GM18517 (cell line): Measurements from ENCODE around the gene PTGR2.
A peak's percentile ranks its signal among the peaks of the same experiment; 100 is the strongest.
"Not testable (repeated sequence)": the region's sequence is repeated elsewhere in the genome, so short reads cannot be mapped to it uniquely, and the experiment has no call there.

Experiments
- ATAC-seq: cut with Tn5 transposase; IDR thresholded peaks from one replicate; pipeline ENCODE4 v1.9.1; 2021; ENCODE audit warnings: mild to moderate bottlenecking, moderate library complexity; ENCODE audit not compliant: unreplicated experiment

PTGR2 gene

DNA sequence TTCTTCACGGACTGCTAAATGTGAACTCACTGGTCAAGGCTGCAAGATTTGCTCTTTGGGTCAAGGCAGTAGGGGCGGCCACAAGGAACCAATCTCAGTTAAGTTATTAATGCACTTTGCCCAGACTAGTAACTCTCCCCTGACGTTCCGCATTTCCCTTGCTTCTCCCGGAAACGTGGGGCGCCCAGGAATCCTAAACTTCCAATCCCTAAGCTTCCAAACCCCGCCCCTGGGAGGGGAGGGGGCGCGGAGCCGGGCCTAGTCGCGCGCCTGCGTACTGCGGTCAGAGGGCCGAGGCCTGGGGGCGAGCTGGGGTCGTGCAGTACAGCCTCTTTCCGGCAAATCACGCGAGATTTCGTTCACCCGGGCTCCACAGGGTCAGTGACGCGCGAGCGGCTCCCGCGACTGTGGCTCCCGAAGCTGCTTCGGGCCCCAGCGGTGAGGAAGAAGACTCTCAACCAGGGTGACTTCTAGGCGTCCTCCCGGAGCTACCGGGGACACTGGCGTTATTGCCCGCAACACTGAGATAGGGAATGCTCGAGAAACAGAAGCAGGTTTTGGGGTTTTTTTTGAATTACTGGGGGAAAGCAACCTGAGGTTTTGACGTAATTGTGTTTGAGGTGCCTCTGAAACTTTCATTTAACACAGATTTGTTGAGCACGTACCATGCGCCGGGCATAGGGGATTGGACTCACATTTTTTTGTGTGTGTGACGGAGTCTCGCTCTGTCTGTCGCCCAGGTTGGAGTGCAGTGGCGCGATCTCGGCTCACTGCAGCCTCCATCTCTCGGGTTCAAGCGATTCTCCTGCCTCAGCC, at the start of gene PTGR2:
Gene PTGR2, plus strand, starts transcription at position 265 of the 816 bp plus-strand sequence. CDS start 7,032 bp downstream, outside the sequence.
- ATAC-seq: peak; percentile 76

DNA sequence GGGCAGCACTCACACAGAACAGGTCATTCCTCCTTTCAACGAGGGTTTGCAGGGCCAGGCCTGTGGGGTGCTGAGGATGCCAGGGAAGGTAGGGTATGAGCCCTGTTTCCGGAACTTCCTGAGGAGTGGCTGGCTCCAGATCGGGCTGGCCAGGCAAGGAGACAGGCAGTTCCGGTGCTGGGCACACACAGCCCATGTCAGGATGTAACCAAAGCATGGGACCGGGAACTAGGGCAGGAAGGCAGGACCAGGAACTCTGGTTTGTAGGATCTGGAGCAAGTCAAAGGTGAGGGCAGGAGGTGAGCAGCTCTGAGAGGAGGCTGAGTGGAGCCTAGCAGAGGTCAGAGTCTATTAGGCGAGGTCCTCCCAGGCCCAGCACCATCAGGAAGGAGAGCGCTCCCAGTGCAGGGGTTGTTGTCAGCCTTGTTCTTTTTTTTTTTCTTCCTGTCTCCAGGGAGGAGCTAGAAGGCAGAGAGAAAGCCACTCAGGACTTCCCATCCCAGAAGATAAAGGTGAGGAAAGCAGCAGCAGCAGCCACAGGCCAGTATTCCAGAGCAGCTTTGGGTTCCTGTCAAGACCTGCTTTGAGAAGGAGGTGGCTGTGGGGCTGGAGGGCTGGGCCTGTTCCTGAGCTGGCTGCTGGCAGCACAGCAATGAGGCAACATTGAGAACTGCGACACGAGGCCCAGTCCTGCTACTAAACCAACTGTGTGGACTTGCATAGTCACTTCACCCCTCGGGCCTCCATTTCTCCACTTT, 49.0 kb upstream of the PTGR2 start:
- no peak for ATAC-seq

DNA sequence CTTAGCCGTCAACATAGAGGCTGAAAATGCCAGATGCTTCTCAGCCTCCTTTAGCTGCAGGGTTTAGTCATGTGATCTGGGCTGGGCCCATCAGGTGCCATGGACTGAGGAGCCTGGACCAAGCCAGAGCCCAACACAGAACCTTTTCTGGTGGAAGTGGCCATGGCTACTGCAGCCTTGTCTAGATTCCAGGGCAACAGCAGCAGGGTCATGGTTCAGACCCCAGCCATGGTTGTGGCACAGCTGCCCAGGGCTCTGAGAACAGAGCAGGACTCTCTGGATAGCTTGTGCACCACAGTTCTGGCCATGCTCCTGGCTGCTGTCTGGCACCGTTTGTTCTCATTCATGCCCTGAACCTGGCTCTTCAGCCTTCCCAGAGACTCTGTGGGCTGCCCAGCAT, 47.0 kb upstream of the PTGR2 start:
- ATAC-seq: no peak

DNA sequence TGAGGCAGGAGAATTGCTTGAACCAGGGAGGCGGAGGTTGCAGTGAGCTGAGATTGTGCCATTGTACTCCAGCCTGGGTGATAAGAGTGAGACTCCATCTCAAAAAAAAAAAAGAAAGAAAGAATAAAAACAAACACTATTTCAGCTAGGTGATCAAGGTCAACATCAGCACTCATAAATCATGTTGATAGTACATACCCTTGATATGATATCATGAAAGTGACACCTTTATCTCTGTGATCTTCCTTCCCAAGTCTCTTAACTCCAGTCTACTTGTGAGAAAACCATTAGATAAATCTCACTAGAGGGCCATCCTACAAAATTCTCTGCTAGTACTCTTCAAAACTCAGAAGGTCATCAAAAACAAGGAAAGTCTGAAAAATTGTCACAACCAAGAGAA, 44.2 kb upstream of the PTGR2 start:
- no peak for ATAC-seq

DNA sequence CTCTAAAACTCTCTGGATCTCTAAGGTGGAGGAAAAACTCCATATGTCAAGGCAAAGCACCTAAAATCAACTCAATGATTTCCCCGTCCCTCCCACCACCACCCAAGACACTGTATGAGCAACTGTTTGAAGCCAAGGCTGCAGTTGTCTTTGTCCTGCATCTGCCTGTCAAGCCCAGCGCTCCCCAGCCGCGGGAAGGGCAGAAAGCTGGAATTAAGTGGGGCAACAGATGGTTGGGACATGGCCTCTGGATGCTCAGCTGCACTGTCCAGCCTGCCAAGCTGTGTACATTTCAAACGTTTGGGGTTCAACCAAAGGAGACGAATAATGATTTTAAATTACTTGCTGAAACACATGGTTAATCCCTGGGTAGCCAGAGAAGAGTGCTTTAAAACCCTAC, 42.2 kb upstream of the PTGR2 start:
- no peak for ATAC-seq

DNA sequence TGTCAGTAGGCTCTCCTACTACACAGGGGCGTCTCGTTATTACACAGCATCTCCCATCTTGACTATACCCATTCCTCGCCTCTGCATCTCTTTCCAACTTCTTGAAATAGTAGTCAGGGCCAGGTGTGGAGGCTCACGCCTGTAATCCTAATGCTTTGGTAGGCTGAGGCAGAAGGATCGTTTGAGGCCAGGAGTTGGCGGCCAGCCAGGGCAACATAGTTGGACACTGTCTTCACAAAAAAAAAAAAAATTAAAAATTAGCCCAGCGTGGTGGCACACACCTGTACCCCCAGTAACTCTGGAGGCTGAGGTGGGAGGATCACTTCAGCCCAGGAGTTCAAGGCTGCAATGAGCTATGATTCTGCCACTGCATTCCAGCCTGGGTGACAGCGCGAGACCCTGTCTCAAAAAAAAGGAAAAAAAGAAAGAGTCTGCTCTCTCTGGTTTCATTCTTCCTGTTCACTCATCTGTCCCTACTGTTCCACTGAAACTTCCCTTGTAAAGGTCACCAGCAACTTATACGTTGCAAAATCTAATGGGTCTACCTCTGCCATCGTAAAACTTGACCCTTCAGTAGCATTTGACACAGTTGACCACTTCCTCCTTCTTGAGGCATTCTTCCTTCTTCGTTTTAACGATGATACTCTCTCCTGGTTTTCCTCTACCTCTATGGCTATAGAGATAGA, 41.0 kb upstream of the PTGR2 start:
- ATAC-seq: no peak

DNA sequence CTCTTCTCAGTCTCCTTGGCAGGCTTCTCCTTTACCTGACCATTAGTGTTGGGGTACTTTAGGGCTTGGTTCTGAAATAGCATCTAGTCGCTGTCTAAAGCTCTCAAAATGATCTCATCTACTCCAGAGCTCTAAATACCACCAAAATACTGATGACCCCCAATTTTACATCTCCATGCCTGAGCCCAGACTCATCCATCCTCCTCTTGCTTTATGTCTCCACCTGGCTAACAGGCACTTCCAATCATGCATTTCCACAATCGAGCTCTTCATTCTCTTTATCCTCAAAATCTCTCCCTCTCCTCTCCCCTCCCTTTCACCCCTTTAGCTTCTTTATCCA, 40.5 kb upstream of the PTGR2 start:
- ATAC-seq: no peak

DNA sequence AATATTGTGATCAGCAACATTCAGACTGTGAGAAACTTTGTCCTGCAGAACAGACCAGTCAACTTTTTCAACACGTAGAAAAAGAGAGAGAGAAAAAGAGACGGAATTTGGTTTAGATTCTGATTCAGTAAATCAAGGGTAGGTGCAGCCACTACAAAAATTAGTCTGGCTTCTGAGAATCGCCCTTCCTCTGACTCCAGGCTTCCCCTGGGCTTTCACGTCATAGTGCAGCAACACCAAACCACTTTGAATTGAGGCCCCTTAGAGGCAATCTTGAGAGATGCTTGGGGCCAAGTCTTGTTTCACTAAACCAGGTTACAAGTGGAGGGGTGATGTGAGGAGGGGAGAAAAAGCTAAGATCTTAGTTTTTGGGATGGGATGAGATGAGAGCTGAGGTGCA, 37.5 kb upstream of the PTGR2 start:
- ATAC-seq: no peak

DNA sequence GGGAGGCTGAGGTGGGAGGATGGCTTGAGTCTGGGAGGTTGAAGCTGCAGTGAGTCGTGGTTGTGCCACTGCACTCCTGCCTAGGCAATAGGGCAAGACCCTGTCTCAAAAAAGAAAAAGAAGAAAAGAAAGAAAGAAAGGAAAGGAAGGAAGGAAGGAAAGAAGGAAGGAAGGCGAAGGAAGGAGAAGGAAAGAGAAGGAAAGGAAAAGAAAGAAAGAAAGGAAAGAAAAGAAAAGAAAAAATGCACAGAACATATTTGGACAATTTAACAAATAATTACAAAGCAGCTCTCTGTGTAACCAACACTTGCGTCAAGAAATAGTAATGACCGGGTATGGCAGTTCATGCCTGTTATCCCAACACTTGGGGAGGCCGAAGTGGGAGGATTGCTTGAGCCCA, 35.8 kb upstream of the PTGR2 start:
- no peak for ATAC-seq

DNA sequence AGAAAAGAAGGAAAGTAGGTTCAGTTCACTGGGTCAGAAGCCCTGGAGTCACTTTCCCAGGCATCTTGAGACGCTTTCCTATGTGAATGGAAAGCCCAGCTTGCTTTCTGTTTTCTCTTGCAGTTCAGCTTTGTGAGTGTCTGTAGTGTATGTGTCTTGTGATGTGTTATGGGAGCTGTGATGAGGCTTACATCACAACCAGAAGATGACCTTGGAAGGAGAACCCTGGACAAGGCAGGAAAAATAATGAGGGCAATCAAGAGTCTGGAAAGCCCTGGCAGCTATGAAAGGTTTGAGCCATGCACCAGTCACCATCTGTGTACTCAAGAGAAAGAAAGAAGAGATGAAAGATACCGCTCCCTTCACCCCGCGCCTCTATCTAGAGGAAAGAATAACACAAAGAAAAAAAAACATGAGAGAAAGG, 35.2 kb upstream of the PTGR2 start:
- ATAC-seq: no peak

DNA sequence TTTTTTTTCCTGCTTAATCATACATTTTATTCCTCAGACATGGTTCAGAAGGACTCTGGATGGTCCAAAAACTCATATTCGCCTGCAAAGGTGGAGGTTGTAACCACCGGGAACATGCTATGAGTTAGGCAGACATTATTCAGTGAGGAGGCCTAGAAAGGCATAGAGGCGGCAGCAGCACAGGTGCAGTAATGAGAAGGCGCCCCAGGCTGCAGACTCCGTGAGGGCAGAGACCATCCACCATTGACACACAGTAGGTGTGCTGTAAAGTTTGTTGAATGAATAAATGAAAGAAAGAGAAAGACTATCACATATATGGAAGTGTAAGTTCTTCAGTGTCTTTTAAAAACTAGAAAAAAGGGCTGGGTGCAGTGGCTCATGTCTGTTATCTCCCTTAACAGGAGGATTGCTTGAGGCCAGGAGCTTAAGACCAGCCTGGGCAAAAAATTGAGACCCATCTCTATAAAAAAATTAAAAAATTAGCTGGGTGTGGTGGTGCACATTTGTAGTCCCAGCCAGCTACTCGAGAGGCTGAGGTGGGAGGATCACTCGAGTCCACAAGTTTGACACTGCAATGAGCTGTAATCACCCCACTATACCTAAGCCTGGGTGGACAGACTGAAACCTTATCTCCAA, 34.5 kb upstream of the PTGR2 start:
- ATAC-seq: no peak

DNA sequence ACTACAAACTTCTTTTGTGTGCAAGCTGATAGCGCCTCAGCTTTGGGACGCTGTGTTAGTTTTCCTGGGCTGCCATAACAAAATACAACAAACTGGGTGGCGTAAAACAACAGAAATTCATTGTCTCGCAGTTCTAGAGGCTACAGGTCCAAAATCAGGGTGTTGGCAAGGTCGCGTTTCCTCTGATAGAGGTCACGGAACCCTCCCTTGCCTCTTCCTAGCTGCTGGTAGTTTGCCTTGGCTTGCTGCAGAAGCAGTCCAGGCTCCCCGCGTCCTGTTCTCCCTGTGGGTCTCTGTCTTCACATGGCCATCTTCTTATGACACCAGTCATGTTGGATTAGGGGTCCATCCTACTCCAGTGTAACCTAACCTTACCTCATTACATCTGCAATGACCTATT, 32.8 kb upstream of the PTGR2 start:
- no peak for ATAC-seq

DNA sequence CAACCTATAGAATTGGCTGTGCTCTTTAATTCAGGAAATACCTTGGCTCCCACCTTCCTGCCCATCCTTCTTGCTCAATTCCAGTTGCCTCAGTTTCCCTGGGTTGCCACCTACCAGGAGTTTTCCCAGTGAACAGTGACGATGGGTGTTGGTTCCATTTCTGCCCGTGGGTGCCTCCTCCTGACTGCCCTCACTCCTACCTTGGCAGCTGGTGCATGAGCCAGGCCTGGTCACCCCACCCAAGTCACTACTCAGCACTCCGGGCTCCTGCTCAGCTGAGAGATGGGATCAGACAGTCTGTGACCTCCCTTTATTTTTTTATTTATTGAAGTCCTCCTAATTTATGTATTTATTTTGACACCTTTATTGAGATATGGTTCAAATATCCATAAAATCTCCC, 31.0 kb upstream of the PTGR2 start:
- no peak for ATAC-seq

DNA sequence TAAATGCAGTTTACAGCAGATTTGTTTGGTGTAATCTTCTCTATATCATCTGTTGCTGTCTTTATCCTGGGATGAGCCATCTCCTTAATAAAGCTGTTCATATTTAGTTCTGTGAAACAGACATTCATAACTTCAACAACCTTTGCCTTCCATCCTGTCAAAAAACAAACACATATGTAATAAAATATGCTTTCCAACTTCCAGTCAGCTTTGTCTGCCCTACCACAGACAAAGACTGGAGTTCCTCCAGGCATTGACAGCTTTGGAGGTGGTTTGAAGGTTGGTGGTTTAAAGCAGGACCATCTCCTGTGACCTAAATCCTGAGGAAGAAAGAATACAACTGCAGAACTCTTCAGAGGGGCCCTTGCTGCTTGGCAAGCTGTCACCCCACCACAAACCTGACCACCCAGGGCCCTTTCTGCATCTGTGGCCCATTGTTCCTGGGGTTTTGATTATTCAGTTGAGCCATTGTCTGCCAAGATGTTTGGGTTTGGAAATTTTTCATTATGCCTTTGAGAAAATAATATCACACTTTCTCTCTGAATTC, 28.2 kb upstream of the PTGR2 start:
- ATAC-seq: no peak

DNA sequence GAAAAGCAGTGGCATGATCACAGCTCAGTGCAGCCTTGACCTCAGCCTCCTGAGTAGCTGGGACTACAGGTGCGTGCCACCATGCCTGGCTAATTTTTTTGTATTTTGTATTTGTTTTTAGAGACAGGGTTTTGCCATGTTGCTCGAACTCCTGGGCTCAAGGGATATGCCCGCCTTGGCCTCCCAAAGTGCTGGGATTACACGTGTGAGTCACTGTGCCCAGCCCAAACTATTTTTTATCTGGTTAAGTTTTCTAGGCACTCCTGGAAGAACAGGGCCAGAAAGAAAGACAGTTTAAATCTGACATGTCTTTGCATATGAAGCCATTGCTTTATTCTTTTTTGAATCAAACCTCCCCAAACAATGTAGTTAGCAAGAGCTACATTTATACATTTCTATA, 27.5 kb upstream of the PTGR2 start:
- ATAC-seq: no peak

DNA sequence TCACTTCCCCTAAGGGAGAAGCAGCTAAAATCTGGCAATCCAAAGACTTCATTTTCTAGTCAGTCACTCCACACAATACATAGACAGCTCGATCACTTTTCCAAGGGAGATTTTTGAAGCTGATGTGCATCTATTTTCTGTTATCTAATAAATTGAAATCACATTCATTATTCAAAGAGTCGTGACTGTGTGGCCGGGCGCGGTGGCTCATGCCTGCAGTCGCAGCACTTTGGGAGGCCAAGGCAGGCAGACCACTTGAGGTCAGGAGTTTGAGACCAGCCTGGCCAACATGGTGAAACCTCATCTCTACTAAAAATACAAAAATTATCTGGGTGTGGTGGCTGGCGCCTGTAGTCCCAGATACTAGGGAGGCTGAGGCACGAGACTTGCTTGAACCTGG, 27.1 kb upstream of the PTGR2 start:
- no peak for ATAC-seq

DNA sequence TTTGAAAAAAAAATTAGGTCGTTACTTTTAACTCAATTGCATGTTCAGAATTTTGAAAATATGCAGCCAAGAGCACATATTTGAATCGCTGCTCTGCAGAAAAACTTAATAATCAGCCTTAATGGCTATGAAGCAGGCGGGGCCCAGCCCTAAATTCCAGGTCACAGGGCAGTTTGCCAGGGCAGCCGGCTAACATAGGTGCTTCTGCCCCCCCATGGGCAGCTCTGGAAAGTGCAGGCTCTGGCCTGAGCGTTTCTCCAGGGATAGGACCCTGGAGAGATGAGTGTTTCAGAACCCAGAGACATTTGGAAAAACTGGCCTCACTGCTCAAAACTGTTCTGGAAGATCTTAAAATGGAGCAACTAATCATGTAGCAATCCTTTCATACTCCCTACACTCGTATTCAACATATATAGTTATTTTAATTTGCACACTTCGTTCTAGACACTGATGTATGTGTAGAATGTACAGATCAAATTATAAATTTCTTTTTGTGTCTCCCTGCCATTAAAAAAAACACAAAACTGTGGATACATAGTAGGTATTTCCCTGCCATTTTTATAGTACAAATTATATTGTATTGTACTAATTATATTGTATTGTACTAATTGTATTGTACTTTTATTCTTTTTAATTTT, 26.0 kb upstream of the PTGR2 start:
- no peak for ATAC-seq

DNA sequence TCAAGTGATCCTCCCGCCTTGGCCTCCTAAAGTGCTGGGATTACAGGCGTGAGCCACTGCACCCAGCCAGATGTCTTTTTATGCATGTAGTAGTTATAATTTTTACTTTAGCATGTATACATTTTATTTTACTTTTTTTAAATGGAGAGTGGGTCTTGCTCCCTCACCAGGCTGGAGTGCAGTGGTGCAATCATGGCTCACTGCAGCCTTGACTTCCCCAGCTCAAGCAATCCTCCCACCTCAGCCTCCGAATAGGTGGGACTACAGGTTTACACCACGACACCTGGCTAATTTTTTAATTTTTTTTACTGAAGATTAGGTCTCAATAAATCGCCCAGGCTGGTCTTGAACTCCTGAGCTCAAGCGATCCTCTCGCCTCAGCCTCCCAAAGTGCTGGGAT, 24.4 kb upstream of the PTGR2 start:
- ATAC-seq: not testable (repeated sequence)

DNA sequence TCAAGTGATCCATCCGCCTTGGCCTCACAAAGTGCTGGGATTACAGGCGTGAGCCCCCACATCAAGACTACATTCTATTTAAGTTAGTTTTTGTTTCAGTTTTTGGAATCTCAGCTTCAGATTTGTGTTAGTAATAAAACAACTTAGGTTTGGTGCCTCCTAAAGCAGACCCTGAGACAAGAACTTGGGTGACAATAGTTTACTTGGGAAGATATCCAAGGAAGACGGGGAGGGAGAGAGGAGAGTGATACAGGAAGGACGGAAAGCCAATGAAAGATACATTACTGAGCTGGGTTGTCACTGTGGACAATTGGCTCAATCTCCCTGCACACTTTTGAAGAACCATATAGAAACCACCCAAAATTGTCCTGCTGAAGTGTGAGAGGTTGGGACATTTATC, 22.6 kb upstream of the PTGR2 start:
- ATAC-seq: no peak

DNA sequence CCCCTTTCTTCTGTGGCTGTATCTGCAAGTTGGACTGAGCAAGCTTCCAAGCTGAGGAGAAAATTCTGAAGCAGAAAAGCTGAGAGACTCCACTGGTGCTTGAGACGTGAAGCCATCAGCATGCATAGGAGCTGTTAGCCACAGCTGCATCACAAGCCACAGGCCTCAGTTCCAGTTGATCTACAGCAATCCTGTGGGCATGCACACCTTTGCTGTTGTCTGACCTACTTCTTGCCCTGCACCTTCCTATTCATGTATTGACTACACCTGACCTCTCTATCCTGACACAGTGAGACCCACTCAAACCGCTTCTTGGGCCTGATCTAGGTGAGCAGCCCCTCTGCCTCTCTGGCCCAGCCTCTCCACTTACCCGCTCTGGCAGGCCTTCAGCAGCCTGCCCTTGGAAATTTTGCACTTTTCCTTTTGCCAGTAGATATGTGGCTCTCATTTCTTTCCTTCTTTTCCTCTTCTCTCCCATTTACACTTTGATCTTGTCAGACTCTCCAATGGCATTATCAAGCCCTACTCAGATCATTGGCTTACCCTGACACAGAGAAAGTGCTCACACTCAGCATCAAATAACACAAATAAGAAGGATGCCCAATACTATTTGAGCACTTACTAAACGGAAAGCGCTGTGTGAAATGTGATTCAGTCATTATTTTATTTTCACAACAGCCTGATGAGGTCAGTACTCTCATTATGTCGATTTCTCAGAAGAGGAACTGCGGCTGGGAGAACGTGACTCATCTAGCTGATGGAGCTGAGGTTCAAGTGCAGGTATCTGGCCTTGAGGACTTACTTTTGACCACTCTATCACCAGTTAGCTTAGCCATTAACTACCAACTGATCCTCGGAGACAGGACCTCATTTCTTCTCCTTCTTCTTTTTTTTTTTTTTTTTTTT, 21.9 kb upstream of the PTGR2 start:
- no peak for ATAC-seq
